Activated CD4-positive, alpha-beta T cell treated with anti-CD3 and anti-CD28 coated beads, Interleukin-2, amount 50 U/mL, for 16 hours (primary cell): ENCODE measurements around the gene HLA-DPB1.

Experiments
- DNase-seq: peaks from one replicate; pipeline ENCODE4 v3.0.0-alpha.2; 2020

HLA-DPB1 gene

GRCh38 chr6:33105386-33105785 lies 29.6 kb downstream of the HLA-DPB1 start:
- no peak for DNase-seq

- no peak for DNase-seq
Observed at GRCh38 chr6:33105916-33106871, 30.4 kb downstream of the HLA-DPB1 start.

- DNase-seq: no peak
Observed at GRCh38 chr6:33107641-33108040, 31.9 kb downstream of the HLA-DPB1 start.

- no peak for DNase-seq
Observed at GRCh38 chr6:33108307-33108706, 32.5 kb downstream of the HLA-DPB1 start.

DNA sequence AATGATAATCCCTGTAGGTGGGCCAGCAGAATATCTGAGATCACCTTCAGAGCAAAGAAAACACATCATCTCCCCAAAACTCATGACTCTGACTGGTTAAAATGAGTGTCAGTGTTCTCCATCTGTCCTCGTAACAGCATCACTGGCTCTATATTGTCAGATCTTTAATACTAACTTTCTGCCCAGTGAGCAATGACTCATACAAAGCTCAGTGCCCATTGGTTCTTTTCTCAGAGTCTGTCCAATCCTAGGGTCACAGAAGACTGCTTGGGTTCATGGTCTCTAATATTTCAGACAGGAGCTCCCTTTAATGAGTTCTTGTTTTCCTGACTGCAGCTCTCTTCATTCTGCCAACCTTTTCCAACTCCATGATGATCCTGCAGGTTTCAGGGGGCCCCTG lies 36.4 kb downstream of the HLA-DPB1 start:
- DNase-seq: peak; percentile 54

DNA sequence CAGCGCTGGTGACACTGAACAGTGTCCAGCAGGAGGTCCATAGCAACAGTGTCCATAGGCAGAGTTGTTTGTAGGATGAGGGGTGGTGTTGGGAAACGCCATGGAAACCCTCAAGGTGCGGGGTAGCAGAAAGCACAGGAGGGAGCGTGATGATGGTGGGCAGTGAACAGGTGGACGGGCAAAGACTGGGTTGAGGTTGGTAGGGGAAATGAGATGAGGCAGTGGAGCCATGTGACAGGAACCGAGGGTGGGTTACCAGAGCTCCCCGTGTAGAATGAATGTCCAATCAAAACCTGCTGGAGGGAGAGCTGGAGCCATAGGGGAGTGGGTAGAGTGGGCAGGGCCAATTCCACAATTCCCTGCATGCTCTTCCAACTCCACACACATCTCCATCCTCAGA lies 38.0 kb downstream of the HLA-DPB1 start:
- no peak for DNase-seq

DNA sequence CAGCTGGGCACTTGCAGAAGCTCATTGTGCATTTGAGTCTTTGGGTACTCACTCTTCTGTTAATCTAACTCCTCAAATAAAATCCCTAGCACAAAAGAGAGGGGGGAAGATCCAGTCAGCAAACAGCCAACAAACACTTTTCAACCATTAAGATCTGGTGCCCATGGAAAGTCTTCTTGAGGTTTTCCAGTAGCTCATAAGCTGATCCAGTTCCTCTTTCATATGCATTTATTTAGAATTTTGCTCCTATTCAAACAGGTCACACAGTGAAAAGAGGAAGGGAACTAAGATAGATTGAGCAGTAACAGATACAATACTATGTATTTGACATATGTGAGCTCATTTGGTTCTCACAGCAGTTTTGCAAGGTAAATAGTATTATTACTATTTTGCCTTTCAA lies 38.6 kb downstream of the HLA-DPB1 start:
- DNase-seq: no peak

GRCh38 chr6:33116417-33116816 lies 40.6 kb downstream of the HLA-DPB1 start:
- DNase-seq: no peak

DNA sequence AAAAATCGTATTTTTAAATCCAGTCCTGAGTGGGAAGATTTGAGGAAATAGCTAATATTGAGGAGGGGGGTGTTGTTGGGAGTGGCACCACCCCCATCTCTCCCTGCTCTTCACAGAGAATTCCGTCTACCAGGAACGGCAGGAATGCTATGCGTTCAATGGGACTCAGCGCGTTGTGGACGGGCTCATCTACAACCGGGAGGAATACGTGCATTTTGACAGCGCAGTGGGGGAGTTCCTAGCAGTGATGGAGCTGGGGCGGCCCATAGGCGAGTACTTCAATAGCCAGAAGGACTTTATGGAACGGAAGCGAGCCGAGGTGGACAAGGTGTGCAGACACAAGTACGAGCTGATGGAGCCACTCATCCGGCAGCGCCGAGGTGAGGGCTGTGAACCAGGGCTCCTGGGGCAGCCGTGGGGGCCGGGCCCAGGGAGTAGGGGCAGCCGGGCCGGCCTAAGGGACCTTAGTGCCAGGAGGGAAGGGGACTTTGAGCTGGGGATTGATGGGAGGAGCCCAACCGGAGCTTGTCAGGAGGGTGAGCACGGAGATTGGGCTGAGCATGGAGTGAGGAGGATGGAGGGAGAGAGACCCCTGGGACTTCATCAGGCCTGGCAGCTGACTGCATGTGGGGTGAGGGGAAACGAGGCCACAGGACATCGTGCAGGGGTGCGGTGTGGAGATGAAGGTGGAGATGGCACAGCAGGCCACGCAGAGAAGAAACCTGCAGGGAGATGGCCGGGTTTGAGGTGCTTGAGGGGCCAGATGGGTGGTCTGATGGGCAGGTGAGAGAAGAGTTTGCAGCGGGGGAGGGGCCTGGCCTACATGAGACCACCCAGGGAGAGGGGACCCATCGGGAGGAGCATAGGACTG lies 41.3 kb downstream of the HLA-DPB1 start:
- DNase-seq: no peak

- no peak for DNase-seq
Observed at GRCh38 chr6:33117811-33118277, 42.1 kb downstream of the HLA-DPB1 start.

DNA sequence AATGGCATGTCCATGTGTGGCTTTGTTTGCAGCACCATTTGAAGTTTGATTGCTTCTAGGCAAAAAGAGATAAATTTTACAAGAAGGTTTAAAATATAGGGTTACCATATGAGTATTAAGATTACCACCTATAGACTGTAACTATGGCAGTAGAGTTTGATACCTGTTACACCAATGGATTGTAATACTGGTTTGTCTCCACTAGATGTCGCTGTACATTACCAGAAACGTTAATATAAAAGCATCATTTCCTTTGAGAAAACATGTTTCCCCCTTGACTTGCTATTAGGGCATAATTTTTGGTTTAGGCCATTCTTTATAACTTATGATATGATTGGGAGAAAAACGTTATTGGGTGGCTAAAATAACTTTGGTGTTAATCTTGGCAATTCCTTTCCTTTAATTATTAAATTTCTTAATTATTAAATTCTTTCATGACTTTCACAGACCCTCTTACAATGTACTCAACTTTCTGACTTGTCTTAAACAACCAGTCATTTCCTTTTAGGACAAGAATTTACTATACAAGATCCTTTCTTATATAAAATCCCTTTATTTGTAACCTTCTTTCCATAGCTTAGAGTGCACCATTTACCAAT lies 42.8 kb downstream of the HLA-DPB1 start:
- peak; percentile 69 for DNase-seq

DNA sequence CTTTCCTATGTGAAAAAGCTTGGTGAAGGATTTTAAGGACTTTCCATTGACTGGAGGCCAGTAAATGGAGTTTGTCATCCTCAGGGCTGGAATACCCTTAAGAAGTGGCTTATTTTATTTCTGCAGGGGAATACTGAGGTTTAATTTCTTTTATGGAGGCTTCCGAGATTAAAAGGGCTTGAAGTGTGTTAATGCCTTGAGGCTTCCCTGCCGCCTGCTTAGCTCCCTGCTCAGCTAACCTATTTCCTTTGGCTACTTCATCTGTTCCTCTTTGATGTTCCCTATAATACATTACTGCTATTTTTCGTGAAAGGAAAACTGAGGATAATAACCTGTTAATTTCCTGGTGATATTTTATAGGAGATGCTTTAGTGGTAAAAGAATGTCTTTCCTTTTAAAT lies 44.2 kb downstream of the HLA-DPB1 start:
- DNase-seq: no peak

GRCh38 chr6:33123181-33123580 lies 47.4 kb downstream of the HLA-DPB1 start:
- no peak for DNase-seq

DNA sequence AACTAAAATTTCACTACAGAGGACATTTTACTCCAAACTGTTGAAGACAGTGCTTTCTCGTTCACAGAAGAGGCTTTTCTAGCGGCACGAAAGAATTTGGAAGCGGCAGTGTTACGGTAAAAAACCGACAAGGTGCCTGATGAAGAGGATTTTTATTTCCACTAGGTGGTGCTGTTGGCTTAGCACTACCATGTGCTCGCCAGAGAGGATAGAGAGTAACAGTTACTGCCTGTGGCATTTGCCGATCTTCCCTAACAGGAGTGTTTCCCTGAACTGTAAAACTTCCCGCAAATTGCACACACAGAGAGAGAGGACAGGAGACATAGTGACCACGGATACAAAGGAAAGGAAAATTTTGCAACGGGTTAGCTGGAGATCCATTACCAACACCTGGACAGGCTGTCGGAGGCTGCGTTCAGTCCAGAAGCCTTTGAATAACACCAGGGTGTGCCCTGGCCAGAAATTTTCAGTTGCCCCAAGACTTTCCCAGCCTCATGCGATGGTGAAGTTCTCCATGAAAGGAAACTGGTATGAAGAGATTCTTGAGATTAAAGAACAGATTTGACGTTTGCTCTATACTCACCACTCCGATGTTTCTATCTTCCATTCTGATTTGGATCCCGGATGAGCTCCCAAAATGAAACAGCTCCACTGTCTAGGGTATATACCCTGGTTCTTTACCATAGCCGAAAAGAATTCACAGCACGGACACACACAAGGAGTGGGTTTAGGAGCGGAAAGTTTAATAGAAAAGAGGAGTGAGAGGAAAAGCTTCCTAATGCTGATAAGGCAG lies 48.1 kb downstream of the HLA-DPB1 start:
- DNase-seq: peak; percentile 52

DNA sequence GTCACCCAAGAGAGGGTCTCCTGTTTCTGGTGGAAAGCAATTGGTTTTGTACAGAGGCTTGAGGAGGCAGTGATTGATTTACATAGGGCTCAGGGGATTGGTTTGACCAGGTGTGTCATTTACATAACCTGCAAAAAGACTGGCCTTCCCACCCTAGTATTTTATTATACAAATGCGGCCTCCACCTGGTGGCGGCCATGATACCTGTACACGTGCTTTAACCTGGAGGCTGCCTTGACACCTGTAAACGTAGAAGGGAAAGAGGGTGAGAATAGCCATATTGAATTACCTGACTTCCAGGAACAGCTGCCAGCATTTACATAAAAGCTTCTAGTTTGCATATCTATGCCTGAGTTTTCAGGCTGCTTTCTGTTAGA lies 48.7 kb downstream of the HLA-DPB1 start:
- no peak for DNase-seq

DNA sequence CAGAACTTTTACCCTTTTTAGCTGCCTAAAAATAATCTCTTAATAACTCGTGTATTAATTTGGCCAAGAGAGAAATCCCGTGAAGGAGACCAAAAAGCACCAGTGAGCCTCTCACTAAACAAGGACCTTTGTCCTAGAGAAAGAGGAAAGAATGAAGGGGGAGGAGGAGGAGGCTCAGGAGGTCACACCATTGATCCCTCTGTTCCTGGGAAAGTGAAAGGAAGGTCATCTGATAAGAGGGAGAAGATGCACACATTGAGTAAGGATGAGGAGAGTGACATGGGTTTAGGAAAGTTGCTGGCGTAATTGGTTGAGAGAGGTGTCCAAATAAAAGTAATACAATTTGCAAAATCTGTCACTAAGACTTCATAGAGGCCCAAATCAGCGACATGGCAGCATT lies 49.2 kb downstream of the HLA-DPB1 start:
- no peak for DNase-seq

GRCh38 chr6:33126101-33126714 lies 50.4 kb downstream of the HLA-DPB1 start:
- DNase-seq: peak; percentile 47

DNA sequence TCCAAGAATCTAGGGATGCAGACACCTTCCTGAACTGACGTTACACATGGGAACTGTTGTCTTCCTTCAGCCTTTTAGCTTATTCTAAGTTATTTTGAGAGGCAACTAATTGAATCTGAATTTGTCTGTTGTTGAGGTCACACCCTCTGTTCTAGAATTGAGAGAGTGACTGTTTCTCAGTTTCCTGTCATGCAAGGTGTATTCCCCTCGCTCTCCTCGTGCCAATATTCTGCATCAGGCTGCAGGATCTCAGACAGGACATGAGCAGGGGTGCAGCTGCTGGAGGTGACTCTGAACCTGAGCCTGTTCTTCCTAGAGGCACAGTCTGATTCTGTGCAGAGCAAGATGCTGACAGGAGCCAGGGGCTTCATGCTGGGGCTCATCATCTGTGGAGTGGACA lies 52.5 kb downstream of the HLA-DPB1 start:
- DNase-seq: peak; percentile 69

DNA sequence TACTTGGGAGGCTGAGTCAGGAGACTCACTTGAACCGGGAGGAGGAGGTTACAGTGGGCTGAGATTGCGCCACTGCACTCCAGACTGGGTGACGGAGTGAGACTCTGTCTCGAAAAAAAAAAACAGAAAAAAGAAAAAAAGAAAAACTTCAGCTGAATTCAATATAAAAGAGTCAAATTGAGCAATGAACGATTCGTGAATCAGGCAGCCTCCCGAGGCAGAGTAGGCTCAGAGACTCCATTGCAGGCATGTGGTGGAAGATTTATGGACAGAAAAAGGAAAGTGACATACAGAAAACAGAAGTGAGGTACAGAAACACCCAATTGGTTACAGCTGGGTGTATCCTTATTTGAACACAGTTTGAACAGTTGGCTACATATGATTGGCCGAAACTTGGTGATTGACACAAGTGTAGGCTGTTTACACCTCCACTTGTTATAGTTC lies 56.3 kb downstream of the HLA-DPB1 start:
- DNase-seq: no peak

GRCh38 chr6:33136310-33136900 lies 60.6 kb downstream of the HLA-DPB1 start:
- DNase-seq: no peak
